OCI-LY1 (cell line): Measurements from ENCODE around the gene TMEM229A.
"Not testable (repeated sequence)": the region's sequence is repeated elsewhere in the genome, so short reads cannot be mapped to it uniquely, and the experiment has no call there.

Experiments
- H2AFZ ChIP-seq: fragments of 200-600 bp; sonication (generic), shearing (Covaris generic); 2 replicates; pipeline ENCODE4 v1.6.0; 2014; ENCODE audit warnings: antibody characterized with exemption, mild to moderate bottlenecking, low read length
- H3F3A ChIP-seq: fragments of 200-600 bp; sonication (generic), shearing (Covaris generic); 2 replicates; pipeline ENCODE4 v1.6.0; 2014; ENCODE audit warnings: mild to moderate bottlenecking, antibody characterized with exemption, low read length, moderate library complexity; ENCODE audit not compliant: insufficient read depth
- H3K27ac ChIP-seq: fragments of 200-600 bp; sonication (generic); 2 replicates; pipeline ENCODE4 v1.5.1; 2014; ENCODE audit warnings: low read length, mixed run types, mild to moderate bottlenecking, low read depth; ENCODE audit not compliant: poor library complexity, severe bottlenecking
- H3K27me3 ChIP-seq: fragments of 200-600 bp; sonication (generic); 2 replicates; pipeline ENCODE4 v1.6.0; 2014; ENCODE audit warnings: antibody characterized with exemption, mild to moderate bottlenecking, low read length, moderate library complexity; ENCODE audit not compliant: insufficient read depth
- H3K36me3 ChIP-seq: fragments of 200-600 bp; sonication (generic); 2 replicates; pipeline ENCODE4 v1.6.1; 2014; ENCODE audit warnings: mild to moderate bottlenecking, antibody characterized with exemption, low read length, moderate library complexity, mixed read lengths; ENCODE audit not compliant: insufficient read depth
- H3K4me1 ChIP-seq: fragments of 200-600 bp; sonication (generic); 2 replicates; pipeline ENCODE4 v1.5.1; 2014; ENCODE audit warnings: mild to moderate bottlenecking, low read length, moderate library complexity; ENCODE audit not compliant: insufficient read depth, severe bottlenecking
- H3K4me2 ChIP-seq: fragments of 200-600 bp; sonication (generic), shearing (Covaris generic); 2 replicates; pipeline ENCODE4 v1.6.1; 2014; ENCODE audit warnings: low read length
- H3K4me3 ChIP-seq: fragments of 200-600 bp; sonication (generic); 2 replicates; pipeline ENCODE4 v1.5.1; 2014; ENCODE audit warnings: low read length, low read depth, mild to moderate bottlenecking, mixed read lengths; ENCODE audit not compliant: poor library complexity, severe bottlenecking
- H3K79me2 ChIP-seq: fragments of 200-600 bp; shearing (Covaris generic); 2 replicates; pipeline ENCODE4 v1.6.1; 2016; ENCODE audit warnings: mixed run types, low read length, mixed read lengths; ENCODE audit not compliant: insufficient read depth
- H3K9ac ChIP-seq: fragments of 200-600 bp; sonication (generic), shearing (Covaris generic); 2 replicates; pipeline ENCODE4 v1.6.1; 2014; ENCODE audit warnings: mild to moderate bottlenecking, low read length, mixed read lengths
- H3K9me2 ChIP-seq: fragments of 200-600 bp; sonication (generic), shearing (Covaris generic); 2 replicates; pipeline ENCODE4 v1.6.1; 2014; ENCODE audit warnings: low read depth, mild to moderate bottlenecking, low read length, mixed read lengths
- H3K9me3 ChIP-seq: fragments of 200-600 bp; shearing (Covaris generic); 2 replicates; pipeline ENCODE4 v1.6.1; 2014; ENCODE audit warnings: low read length, mixed read lengths
- H4K20me1 ChIP-seq: fragments of 200-600 bp; sonication (generic), shearing (Covaris generic); 2 replicates; pipeline ENCODE4 v1.6.0; 2016; ENCODE audit warnings: mild to moderate bottlenecking, low read length; ENCODE audit not compliant: insufficient read depth
- EZH2 ChIP-seq: fragments of 200-600 bp; sonication (generic), shearing (Covaris generic); IDR thresholded peaks from 2 replicates; pipeline ENCODE4 v1.8.0; 2017; ENCODE audit warnings: borderline replicate concordance, mixed run types, mild to moderate bottlenecking, antibody characterized with exemption, low read length, moderate library complexity, mixed read lengths
- TF ChIP-seq, protein P1 (sequence below): fragments of 200-600 bp; sonication (generic), shearing (Covaris generic); IDR thresholded peaks from 2 replicates; pipeline ENCODE4 v1.5.1; 2017; ENCODE audit warnings: mild to moderate bottlenecking, antibody characterized with exemption, low read length, moderate library complexity, mixed read lengths

Gene TMEM229A

GRCh38 chr7:124032369-124033094, at the start of gene TMEM229A:
TMEM229A (minus strand) TSS chr7:124033067; CDS start chr7:124033003, 64 bp downstream.
- Histone ChIP-seq H3K9ac (no peak within 1 kb of the TSS), H3K4me3 (no peak within 1 kb of the TSS), H3K79me2 (no peaks in the 10 kb centered on the region), H3K4me1 (no peaks in the 10 kb centered on the region), H2AFZ (no peak within 1 kb of the TSS), H3K36me3 (no peaks in the 10 kb centered on the region), H3K27me3 (no peaks in the 10 kb centered on the region), H3K4me2 (no peak within 1 kb of the TSS), H3K9me3 (no peaks in the 10 kb centered on the region), H3F3A (no peaks in the 10 kb centered on the region), H3K27ac (no peak within 1 kb of the TSS), H4K20me1 (no peaks in the 10 kb centered on the region), H3K9me2 (no peaks in the 10 kb centered on the region)
- no peak for TF ChIP-seq EZH2
- TF ChIP-seq, protein P1, sequence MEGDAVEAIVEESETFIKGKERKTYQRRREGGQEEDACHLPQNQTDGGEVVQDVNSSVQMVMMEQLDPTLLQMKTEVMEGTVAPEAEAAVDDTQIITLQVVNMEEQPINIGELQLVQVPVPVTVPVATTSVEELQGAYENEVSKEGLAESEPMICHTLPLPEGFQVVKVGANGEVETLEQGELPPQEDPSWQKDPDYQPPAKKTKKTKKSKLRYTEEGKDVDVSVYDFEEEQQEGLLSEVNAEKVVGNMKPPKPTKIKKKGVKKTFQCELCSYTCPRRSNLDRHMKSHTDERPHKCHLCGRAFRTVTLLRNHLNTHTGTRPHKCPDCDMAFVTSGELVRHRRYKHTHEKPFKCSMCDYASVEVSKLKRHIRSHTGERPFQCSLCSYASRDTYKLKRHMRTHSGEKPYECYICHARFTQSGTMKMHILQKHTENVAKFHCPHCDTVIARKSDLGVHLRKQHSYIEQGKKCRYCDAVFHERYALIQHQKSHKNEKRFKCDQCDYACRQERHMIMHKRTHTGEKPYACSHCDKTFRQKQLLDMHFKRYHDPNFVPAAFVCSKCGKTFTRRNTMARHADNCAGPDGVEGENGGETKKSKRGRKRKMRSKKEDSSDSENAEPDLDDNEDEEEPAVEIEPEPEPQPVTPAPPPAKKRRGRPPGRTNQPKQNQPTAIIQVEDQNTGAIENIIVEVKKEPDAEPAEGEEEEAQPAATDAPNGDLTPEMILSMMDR, result no peak

DNA sequence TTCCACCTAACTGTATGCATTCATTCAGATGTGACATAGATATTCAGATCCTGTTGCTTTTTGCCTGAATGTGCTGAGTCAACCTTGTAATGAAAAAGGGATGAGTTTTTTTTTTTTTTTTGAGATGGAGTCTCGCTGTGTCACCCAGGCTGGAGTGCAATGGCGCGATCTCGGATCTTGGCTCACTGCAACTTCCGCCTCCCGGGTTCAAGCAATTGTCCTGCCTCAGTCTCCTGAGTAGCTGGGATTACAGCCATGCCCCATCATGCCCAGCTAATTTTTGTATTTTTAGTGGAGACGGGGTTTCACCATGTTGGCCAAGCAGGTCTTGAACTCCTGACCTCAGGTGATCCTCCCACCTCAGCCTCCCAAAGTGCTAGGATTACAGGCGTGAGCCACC, 49.4 kb upstream of the TMEM229A start:
- H3K79me2 ChIP-seq, H4K20me1 ChIP-seq, H3K9ac ChIP-seq, H3K27me3 ChIP-seq, H2AFZ ChIP-seq, H3K9me2 ChIP-seq, H3K27ac ChIP-seq, H3K4me3 ChIP-seq, H3F3A ChIP-seq, H3K4me2 ChIP-seq, H3K36me3 ChIP-seq, H3K9me3 ChIP-seq, H3K4me1 ChIP-seq: not testable (repeated sequence)

DNA sequence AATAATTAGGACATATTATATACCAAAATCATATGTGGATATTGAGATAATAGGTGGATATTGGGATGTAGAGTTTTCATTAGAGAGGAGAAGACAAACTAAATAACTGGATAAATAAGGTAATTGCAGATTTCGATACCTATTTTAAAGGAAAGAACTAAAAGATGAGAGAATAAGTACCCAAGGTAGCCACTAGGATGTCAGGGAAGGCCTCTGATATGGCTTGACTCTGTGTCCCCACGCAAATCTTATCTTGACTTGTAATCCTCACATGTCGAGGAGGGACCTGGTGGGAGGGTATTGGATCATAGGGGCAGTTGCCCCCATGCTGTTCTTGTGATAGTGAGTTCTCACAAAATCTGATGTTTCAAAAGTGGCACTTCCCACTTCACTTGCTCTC, 44.7 kb upstream of the TMEM229A start:
- Histone ChIP-seq H3K27ac (no peak overlapping the region), H3K9me3 (no peaks in the 10 kb centered on the region), H3K4me2 (no peak overlapping the region), H3K4me3 (no peak overlapping the region), H3K4me1 (no peaks in the 10 kb centered on the region), H2AFZ (no peak overlapping the region), H3K79me2 (no peaks in the 10 kb centered on the region), H4K20me1 (no peaks in the 10 kb centered on the region), H3K9ac (no peak overlapping the region), H3K9me2 (0 out of 2 replicates have a peak, but pooled peaks cover 3% of the 10 kb centered on the region), H3K36me3 (no peaks in the 10 kb centered on the region), H3F3A (no peaks in the 10 kb centered on the region), H3K27me3 (no peaks in the 10 kb centered on the region)
- no peak for TF ChIP-seq EZH2
- TF ChIP-seq, protein P1, result no peak

- no peaks in the 10 kb centered on the region for H4K20me1 ChIP-seq
Observed at GRCh38 chr7:124076841-124077240, 44.0 kb upstream of the TMEM229A start.

More at GRCh38 chr7:124076841-124077240, 44.0 kb upstream of the TMEM229A start:
- no peaks in the 10 kb centered on the region for H3K9me3 ChIP-seq
- TF ChIP-seq, protein P1, result no peak
- TF ChIP-seq EZH2, result no peak
- H3K4me1 ChIP-seq, result no peaks in the 10 kb centered on the region
- H3K9me2 ChIP-seq, result peaks cover 3% of the 10 kb centered on the region; the same call in 1 of the 2 replicates
- H3K4me2 ChIP-seq, result no peak overlapping the region
- H3K79me2 ChIP-seq, result no peaks in the 10 kb centered on the region
- H3K27me3 ChIP-seq, result no peaks in the 10 kb centered on the region
- H3F3A ChIP-seq, result no peaks in the 10 kb centered on the region
- H2AFZ ChIP-seq, result no peak overlapping the region
- no peaks in the 10 kb centered on the region for H3K36me3 ChIP-seq
- no peak overlapping the region for H3K4me3 ChIP-seq
- H3K27ac ChIP-seq, result no peak overlapping the region
- H3K9ac ChIP-seq, result no peak overlapping the region
